Epidermal melanocyte (primary cell): ENCODE data around the gene KLF4.

Experiments
- DNase-seq: peaks from one replicate; pipeline ENCODE4 v3.0.0; 2011; ENCODE audit warnings: low spot score; ENCODE audit not compliant: insufficient read length

Gene KLF4

GRCh38 chr9:107488375-107489143 is 1.0 kb downstream of the KLF4 start:
- DNase-seq, result no peak

- DNase-seq, result no peak
Measured at GRCh38 chr9:107487521-107488374, 1.8 kb downstream of the KLF4 start.

GRCh38 chr9:107486674-107487520 is 2.7 kb downstream of the KLF4 start:
- DNase-seq, result no peak

- DNase-seq, result no peak
Measured at GRCh38 chr9:107485458-107486043, 4.0 kb downstream of the KLF4 start.

GRCh38 chr9:107484117-107484723 is 5.3 kb downstream of the KLF4 start:
- DNase-seq, result peak; percentile 74

GRCh38 chr9:107483666-107484065 is 5.9 kb downstream of the KLF4 start:
- no peak for DNase-seq

- DNase-seq, result no peak
Measured at GRCh38 chr9:107481035-107481434, 8.5 kb downstream of the KLF4 start.

GRCh38 chr9:107480386-107480789 is 9.2 kb downstream of the KLF4 start:
- peak; percentile 41 for DNase-seq

GRCh38 chr9:107478805-107479204 is 10.8 kb downstream of the KLF4 start:
- no peak for DNase-seq

- no peak for DNase-seq
Measured at GRCh38 chr9:107474124-107474523, 15.4 kb downstream of the KLF4 start.

GRCh38 chr9:107472581-107473340 is 16.8 kb downstream of the KLF4 start:
- no peak for DNase-seq

GRCh38 chr9:107471552-107471951 is 18.0 kb downstream of the KLF4 start:
- no peak for DNase-seq

- DNase-seq, result no peak
Measured at GRCh38 chr9:107467416-107467815, 22.2 kb downstream of the KLF4 start.

- no peak for DNase-seq
Measured at GRCh38 chr9:107466826-107467225, 22.7 kb downstream of the KLF4 start.

- DNase-seq, result peak; percentile 60
Measured at GRCh38 chr9:107465467-107466451, 23.8 kb downstream of the KLF4 start.

GRCh38 chr9:107464516-107464915 is 25.1 kb downstream of the KLF4 start:
- DNase-seq, result no peak

- DNase-seq, result no peak
Measured at GRCh38 chr9:107462691-107463090, 26.9 kb downstream of the KLF4 start.

- no peak for DNase-seq
Measured at GRCh38 chr9:107460153-107461023, 29.2 kb downstream of the KLF4 start.
